Measurements from ENCODE around the gene TGIF1. TPM values are rescaled to one million over a fixed set of nuclear protein-coding genes. Genes with fewer than 3 reads are reported as not detected.
A peak's percentile ranks its signal among the peaks of the same experiment; 100 is the strongest.

TGIF1 gene
- total RNA-seq, 1 experiment from 2014 or later = 110 TPM

DNA sequence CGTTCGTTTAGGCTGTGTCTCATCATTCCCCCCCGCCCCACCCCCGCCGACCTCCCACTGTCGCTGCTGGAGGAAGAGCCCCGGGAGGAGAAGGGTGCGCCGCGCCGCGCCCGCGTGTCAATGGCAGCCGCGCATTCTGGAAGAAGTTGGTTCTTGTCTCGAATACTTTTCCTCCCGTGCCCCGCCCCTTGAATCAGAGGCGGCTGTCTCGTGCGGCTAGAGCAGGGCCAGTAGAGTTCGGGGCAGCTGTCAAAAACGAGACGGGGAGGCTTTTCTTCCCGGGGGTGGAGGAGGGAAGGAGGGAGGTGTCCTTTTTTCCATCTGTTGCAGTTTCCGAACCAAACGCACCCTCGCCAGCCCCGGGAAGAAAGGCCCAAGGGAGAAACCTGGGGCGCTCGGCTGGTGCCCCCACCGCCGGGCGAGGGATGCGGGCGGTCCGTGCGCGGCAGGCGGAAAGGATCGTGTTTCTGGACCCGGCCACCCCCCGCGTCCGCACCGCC, 410 bp upstream of the TGIF1 start:
- peaks cover 45% of the 10 kb centered on the region for H3K79me2 ChIP-seq (ENCODE audit: low read length)

GRCh38 chr18:3450799-3451182, 819 bp downstream of the TGIF1 start:
- peak overlapping the region; percentile 70 for H3K4me2 ChIP-seq (ENCODE audit: low read depth, low read length, poor library complexity, severe bottlenecking)
- H3K4me3 ChIP-seq (ENCODE audit: low read length) = peak overlapping the region; percentile 97
- peak overlapping the region; percentile 96 for H3K9ac ChIP-seq (ENCODE audit: low read length)
- no peak for DNase-seq
- H4K20me1 ChIP-seq (ENCODE audit: insufficient read depth, low read depth, low read length) = peaks cover 11% of the 10 kb centered on the region
- peak overlapping the region; percentile 32; the same call in 1 of the 2 replicates for H2AFZ ChIP-seq (ENCODE audit: low read length)
- H3K9me2 ChIP-seq (replicated peaks; ENCODE audit: insufficient read depth, low read length) = no peaks in the 10 kb centered on the region
- peak overlapping the region; percentile 89 for H3K27ac ChIP-seq (ENCODE audit: low read length)
- peaks cover 57% of the 10 kb centered on the region for H3K79me2 ChIP-seq (ENCODE audit: low read length)
- H3K4me1 ChIP-seq (ENCODE audit: low read length) = peaks cover 56% of the 10 kb centered on the region
- H3K9me3 ChIP-seq (ENCODE audit: low read length) = no peaks in the 10 kb centered on the region
- H3K36me3 ChIP-seq (ENCODE audit: insufficient read depth, low read length) = peaks cover 10% of the 10 kb centered on the region
- H3K27me3 ChIP-seq (ENCODE audit: low read length) = no peaks in the 10 kb centered on the region

More for the DNA sequence above, 410 bp upstream of the TGIF1 start:
- DNase-seq = no peak
- Histone ChIP-seq H3K4me1 (ENCODE audit: low read length) (peaks cover 43% of the 10 kb centered on the region), H3K4me3 (ENCODE audit: low read length) (peak overlapping the region; percentile 97), H3K9me3 (ENCODE audit: low read length) (no peaks in the 10 kb centered on the region), H3K9ac (ENCODE audit: low read length) (peak overlapping the region; percentile 96), H3K36me3 (ENCODE audit: insufficient read depth, low read length) (no peaks in the 10 kb centered on the region), H3K4me2 (ENCODE audit: low read depth, low read length, poor library complexity, severe bottlenecking) (peak overlapping the region; percentile 70), H3K27me3 (ENCODE audit: low read length) (no peaks in the 10 kb centered on the region), H3K27ac (ENCODE audit: low read length) (peak overlapping the region; percentile 89), H2AFZ (ENCODE audit: low read length) (peak overlapping the region; percentile 63; the same call in 1 of the 2 replicates), H3K9me2 (replicated peaks; ENCODE audit: insufficient read depth, low read length) (no peaks in the 10 kb centered on the region), H4K20me1 (ENCODE audit: insufficient read depth, low read depth, low read length) (no peaks in the 10 kb centered on the region)

- peak; percentile 84 for DNase-seq
- peaks cover 17% of the 10 kb centered on the region for H4K20me1 ChIP-seq (ENCODE audit: insufficient read depth, low read depth, low read length)
- no peaks in the 10 kb centered on the region for H3K27me3 ChIP-seq (ENCODE audit: low read length)
- peak overlapping the region; percentile 32; the same call in 1 of the 2 replicates for H2AFZ ChIP-seq (ENCODE audit: low read length)
- H3K4me1 ChIP-seq (ENCODE audit: low read length) = peaks cover 61% of the 10 kb centered on the region
- H3K9me2 ChIP-seq (replicated peaks; ENCODE audit: insufficient read depth, low read length) = no peaks in the 10 kb centered on the region
- peaks cover 63% of the 10 kb centered on the region for H3K79me2 ChIP-seq (ENCODE audit: low read length)
- H3K36me3 ChIP-seq (ENCODE audit: insufficient read depth, low read length) = peaks cover 16% of the 10 kb centered on the region
- H3K9me3 ChIP-seq (ENCODE audit: low read length) = no peaks in the 10 kb centered on the region
- H3K9ac ChIP-seq (ENCODE audit: low read length) = peak overlapping the region; percentile 96
- peak overlapping the region; percentile 97 for H3K4me3 ChIP-seq (ENCODE audit: low read length)
- H3K27ac ChIP-seq (ENCODE audit: low read length) = peak overlapping the region; percentile 89
- H3K4me2 ChIP-seq (ENCODE audit: low read depth, low read length, poor library complexity, severe bottlenecking) = peak overlapping the region; percentile 70
These were observed 1.4 kb downstream of the TGIF1 start for GRCh38 chr18:3451183-3451988.

DNA sequence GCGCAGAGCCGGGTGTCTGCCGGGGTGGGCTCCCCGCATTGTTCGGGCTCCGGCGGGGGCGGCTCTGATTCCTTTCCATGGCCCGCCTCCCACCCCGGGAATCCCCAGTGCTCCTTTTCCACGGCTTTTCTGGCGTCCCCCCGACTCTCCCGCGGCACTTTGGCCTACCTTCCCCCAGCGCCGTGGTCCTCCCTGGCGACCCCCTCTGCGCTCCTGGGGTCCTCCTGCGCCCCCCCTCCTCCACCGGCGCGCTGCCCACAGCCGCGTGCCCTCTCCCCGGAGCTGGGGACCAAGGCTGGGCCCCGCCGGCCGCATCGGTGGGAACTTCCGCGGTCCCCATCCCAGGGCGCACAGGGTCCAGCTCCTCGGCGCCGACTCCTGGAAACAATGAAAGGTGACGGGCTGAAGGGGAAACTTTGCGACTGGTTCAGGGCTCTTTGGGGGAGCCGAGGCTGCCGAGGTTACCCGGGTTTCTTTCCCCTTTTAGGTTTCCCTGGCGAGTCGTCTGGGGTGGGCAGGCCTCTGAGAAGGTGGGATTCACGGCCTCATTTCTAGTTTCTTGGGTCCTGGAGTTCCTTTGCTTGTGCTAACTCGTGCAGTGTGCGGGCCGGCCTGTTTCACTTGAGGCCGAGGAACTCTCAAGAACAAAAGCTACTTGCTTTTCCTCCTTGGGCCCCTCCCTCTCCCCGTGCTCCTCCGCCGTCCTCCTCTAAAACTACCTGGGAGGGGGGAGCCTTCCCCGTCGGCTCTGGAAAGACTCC, 2.2 kb downstream of the TGIF1 start:
- H3K79me2 ChIP-seq (ENCODE audit: low read length) = peaks cover 71% of the 10 kb centered on the region
- DNase-seq = peak; percentile 67
- peaks cover 58% of the 10 kb centered on the region for H3K4me1 ChIP-seq (ENCODE audit: low read length)
- H3K9ac ChIP-seq (ENCODE audit: low read length) = peak overlapping the region; percentile 96
- no peaks in the 10 kb centered on the region for H3K27me3 ChIP-seq (ENCODE audit: low read length)
- no peaks in the 10 kb centered on the region for H3K9me2 ChIP-seq (replicated peaks; ENCODE audit: insufficient read depth, low read length)
- H3K4me3 ChIP-seq (ENCODE audit: low read length) = peak overlapping the region; percentile 97
- H3K9me3 ChIP-seq (ENCODE audit: low read length) = no peaks in the 10 kb centered on the region
- peaks cover 24% of the 10 kb centered on the region for H3K36me3 ChIP-seq (ENCODE audit: insufficient read depth, low read length)
- peaks cover 19% of the 10 kb centered on the region for H4K20me1 ChIP-seq (ENCODE audit: insufficient read depth, low read depth, low read length)
- no peak overlapping the region for H2AFZ ChIP-seq (ENCODE audit: low read length)
- H3K27ac ChIP-seq (ENCODE audit: low read length) = peak overlapping the region; percentile 89
- peak overlapping the region; percentile 70 for H3K4me2 ChIP-seq (ENCODE audit: low read depth, low read length, poor library complexity, severe bottlenecking)

DNA sequence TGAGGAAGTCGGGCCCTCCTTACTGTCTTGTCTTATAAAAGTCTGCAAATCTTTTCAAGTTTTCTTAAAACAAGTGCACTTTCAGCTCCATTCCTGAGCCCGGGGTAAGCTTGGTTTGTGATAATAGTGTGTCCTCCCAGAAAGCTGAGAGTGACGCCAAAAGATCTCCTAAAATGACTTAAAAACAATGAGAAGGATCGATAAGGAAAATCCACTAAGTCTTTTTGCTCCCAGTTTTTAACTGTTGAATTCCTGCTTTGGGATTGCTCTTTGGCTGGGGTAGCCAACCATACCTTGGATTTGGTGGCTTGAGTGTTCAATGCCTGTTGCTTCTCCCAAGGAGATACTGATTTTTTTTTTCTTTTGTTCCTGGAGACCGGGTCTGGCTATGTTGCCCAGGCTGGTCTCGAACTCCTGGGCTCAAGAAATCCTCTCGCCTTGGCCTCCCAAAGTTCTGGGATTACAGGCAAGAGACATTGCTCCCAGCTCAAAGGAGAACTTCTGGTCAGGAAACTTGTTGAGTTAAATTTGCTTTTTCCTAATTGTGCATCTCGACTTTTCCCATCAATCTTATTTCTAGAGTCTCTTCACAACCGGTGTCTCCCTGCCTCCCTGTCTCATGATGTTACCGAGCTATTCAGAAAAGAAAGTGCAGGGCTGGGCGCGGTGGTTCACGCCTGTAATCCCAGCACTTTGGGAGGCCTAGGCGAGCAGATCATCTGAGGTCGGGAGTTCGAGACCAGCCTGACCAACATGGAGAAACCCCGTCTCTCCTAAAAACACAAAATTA, 3.0 kb downstream of the TGIF1 start:
- Histone ChIP-seq H2AFZ (ENCODE audit: low read length) (no peak overlapping the region), H3K36me3 (ENCODE audit: insufficient read depth, low read length) (peaks cover 29% of the 10 kb centered on the region), H3K4me1 (ENCODE audit: low read length) (peaks cover 50% of the 10 kb centered on the region), H3K4me2 (ENCODE audit: low read depth, low read length, poor library complexity, severe bottlenecking) (peak overlapping the region; percentile 70), H4K20me1 (ENCODE audit: insufficient read depth, low read depth, low read length) (peaks cover 24% of the 10 kb centered on the region), H3K9me3 (ENCODE audit: low read length) (no peaks in the 10 kb centered on the region), H3K27ac (ENCODE audit: low read length) (peak overlapping the region; percentile 89), H3K79me2 (ENCODE audit: low read length) (peaks cover 76% of the 10 kb centered on the region), H3K9me2 (replicated peaks; ENCODE audit: insufficient read depth, low read length) (no peaks in the 10 kb centered on the region), H3K27me3 (ENCODE audit: low read length) (no peaks in the 10 kb centered on the region), H3K9ac (ENCODE audit: low read length) (peak overlapping the region; percentile 96), H3K4me3 (ENCODE audit: low read length) (peak overlapping the region; percentile 97)
- no peak for DNase-seq

- Histone ChIP-seq H3K27me3 (ENCODE audit: low read length) (no peaks in the 10 kb centered on the region), H3K27ac (ENCODE audit: low read length) (peak overlapping the region; percentile 89), H3K4me1 (ENCODE audit: low read length) (peaks cover 44% of the 10 kb centered on the region), H4K20me1 (ENCODE audit: insufficient read depth, low read depth, low read length) (peaks cover 24% of the 10 kb centered on the region), H3K9ac (ENCODE audit: low read length) (peak overlapping the region; percentile 96), H3K9me2 (replicated peaks; ENCODE audit: insufficient read depth, low read length) (no peaks in the 10 kb centered on the region), H3K4me2 (ENCODE audit: low read depth, low read length, poor library complexity, severe bottlenecking) (peak overlapping the region; percentile 70), H2AFZ (ENCODE audit: low read length) (no peak overlapping the region; the same call in 1 of the 2 replicates), H3K79me2 (ENCODE audit: low read length) (peaks cover 76% of the 10 kb centered on the region), H3K9me3 (ENCODE audit: low read length) (no peaks in the 10 kb centered on the region), H3K4me3 (ENCODE audit: low read length) (peak overlapping the region; percentile 97), H3K36me3 (ENCODE audit: insufficient read depth, low read length) (peaks cover 38% of the 10 kb centered on the region)
- DNase-seq = peak; percentile 76
These were observed 3.8 kb downstream of the TGIF1 start for GRCh38 chr18:3453540-3454364.

DNA sequence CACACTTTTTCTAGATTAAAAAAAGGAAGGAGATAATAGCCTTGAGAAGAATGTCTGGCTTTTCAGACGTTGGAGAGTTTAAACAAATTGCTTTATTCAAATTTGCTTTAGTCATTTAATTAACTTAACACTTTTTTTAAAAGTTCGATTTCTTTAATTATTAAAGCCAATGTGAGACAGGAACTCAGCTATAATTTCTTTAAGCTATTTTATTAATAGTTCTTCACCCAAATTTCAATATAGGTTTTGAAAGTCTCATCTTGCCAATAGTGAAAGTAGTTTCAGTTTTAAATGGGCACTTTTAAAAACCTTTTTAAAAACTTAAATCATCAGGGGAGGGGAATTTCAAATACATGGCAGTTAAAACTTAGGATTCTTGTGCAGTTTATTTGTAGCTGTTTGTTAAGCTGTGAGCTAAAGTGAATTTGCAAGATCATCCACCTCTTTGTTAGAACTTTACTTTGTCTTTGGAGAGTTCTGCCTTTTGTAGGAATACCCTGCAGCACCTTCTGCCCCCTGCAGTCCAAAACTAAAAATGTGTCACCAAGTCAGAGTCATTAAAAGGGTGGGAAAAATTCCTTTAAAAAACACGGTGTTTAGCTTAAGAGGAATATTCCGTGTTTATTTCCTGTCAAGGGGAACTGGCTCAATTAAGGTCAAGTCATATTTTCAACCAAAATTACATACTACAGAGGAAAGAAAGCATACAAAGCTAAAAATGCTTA, 4.6 kb downstream of the TGIF1 start:
- no peaks in the 10 kb centered on the region for H3K9me3 ChIP-seq (ENCODE audit: low read length)
- DNase-seq = peak; percentile 79
- peaks cover 76% of the 10 kb centered on the region for H3K79me2 ChIP-seq (ENCODE audit: low read length)
- H3K27me3 ChIP-seq (ENCODE audit: low read length) = no peaks in the 10 kb centered on the region
- no peak overlapping the region; the same call in 1 of the 2 replicates for H2AFZ ChIP-seq (ENCODE audit: low read length)
- H3K9me2 ChIP-seq (replicated peaks; ENCODE audit: insufficient read depth, low read length) = no peaks in the 10 kb centered on the region
- peak overlapping the region; percentile 97 for H3K4me3 ChIP-seq (ENCODE audit: low read length)
- peak overlapping the region; percentile 96 for H3K9ac ChIP-seq (ENCODE audit: low read length)
- peaks cover 24% of the 10 kb centered on the region for H4K20me1 ChIP-seq (ENCODE audit: insufficient read depth, low read depth, low read length)
- H3K27ac ChIP-seq (ENCODE audit: low read length) = peak overlapping the region; percentile 89
- peaks cover 45% of the 10 kb centered on the region for H3K36me3 ChIP-seq (ENCODE audit: insufficient read depth, low read length)
- H3K4me2 ChIP-seq (ENCODE audit: low read depth, low read length, poor library complexity, severe bottlenecking) = peak overlapping the region; percentile 70
- peaks cover 44% of the 10 kb centered on the region for H3K4me1 ChIP-seq (ENCODE audit: low read length)

All from Karpas-422 (cell line).